Medulla oblongata (tissue), 1 donor: ENCODE results near the gene RGS1.

ENCODE experiments used
- DNase-seq: peaks from one replicate; pipeline ENCODE4 v3.0.0-alpha.2; 2015; ENCODE audit errors: extremely low spot score

RGS1 gene

DNA sequence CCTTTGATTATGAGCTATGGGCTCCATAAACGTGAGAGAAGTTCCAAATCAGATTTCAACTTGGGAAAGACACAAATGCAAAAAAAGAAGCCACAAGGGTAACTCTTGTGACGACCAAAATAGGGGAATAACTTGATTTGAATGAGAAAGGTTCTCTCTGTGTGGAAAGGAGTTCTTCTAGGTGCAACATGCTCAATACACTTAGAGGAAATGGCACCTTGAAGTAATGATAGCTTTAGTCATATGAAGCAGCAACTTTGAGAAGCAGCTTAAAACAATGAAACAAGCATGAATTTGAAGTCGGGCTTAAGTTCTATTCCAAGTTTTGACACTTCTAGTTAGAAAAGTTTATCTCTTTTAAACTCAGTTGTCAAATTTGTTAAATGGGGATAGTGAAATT lies 21.8 kb upstream of the RGS1 start:
- no peak for DNase-seq

DNA sequence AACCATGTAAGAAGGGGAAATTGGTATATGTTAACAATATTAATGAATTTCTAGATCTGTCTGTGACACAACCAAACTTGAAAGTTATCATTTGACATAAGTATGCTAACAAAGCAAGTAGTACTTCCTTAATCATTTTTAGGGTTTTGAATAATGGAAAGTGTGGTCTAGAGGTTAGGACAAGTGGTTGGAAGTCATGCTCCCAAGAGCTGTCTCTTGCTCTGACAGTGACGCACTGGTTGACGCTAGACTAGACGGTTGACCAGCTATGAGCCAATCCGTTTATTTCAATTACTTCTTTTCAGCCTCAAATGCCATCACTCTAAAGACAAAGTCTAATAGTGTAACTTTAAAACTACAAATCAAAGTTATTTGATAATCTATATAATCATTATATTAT lies 20.7 kb upstream of the RGS1 start:
- no peak for DNase-seq

DNA sequence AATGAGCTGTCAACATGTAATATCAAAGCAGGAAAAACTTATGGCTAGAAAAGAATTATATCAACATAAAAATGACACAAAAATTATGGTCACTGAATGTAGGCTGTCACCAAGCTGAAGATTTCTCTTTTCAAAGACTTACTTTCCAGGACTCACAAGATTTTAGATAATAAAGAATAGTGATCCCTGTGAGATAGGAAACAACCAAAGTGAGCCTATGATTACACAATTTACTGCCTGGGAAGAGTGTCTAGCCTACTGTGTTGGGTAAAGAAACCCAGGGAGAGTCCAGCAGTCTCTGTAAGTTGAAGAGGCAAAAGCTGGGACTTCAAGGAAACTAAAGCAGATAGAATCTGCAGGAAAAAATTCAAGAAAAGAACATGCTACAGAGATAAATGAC lies 20.2 kb upstream of the RGS1 start:
- DNase-seq, result no peak

DNA sequence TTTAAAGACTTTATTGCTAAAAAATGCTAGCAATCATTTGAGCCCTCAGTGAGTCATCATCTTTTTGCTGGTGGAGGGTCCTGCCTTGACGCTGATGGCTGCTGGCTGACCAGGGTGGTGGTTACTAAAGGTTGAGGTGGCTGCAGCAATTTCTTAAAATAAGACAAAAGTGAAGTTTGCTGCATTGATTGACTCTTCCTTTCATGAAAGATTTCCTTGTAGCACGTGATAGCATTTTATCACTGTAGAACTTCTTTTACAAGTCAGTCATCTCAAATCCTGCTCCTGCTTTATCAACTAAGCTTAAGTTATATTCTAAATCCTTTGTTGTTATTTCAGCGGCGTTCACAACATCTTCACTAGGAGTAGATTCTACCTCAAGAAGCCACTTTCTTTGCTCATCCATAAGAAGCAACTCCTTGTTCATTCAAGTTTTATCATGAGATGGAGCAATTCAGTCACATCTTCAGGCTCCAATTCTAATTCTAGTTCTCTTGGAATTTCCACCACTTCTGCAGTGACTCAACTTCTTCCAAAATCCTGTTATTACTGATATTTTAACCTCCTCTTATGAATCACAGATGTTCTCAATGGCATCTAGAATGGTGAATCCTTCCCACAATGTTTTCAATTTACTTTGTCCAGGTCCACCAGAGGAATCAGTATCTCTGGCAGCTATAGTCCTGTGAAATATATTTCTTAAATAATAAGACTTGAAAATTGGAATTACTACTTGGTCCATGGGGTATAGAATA lies 17.6 kb upstream of the RGS1 start:
- DNase-seq, result no peak

DNA sequence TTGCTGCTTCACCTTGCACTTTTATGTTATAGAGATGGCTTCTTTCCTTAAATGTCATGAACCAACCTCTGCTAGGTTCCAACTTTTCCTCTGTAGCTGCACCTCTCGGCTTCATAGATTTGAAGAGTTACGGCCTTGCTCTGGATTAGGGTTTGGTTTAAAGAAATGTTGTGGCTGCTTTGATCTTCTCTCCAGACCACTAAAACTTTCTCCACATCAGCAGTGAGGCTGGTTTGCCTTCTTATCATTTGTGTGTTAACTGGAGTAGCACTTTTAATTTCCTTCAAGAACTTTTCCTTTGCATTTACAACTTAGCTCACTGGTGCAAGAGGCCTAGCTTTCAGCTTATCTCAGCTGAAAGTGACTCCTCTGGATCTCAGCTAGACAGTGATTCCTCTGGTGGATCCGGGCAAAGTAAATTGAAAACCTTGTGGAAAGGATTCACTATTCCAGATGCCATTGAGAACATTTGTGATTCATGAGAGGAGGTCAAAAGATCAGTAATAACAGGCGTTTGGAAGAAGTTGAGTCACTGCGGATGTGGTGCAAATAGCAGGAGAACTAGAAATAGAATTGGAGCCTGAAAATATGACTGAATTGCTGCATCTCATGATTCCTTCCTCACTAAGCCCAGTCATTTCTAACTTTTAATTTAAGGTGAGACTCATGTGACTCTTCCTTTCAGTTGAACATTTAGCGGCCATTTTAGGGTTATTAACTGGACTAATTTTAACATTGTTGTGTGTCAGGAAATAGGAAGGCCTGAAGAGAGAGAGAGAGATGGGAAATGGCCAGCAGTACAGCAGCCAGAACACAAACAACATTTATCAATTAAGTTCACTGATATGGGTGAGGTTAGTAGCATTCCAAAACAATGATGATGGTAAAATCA lies 16.2 kb upstream of the RGS1 start:
- no peak for DNase-seq

DNA sequence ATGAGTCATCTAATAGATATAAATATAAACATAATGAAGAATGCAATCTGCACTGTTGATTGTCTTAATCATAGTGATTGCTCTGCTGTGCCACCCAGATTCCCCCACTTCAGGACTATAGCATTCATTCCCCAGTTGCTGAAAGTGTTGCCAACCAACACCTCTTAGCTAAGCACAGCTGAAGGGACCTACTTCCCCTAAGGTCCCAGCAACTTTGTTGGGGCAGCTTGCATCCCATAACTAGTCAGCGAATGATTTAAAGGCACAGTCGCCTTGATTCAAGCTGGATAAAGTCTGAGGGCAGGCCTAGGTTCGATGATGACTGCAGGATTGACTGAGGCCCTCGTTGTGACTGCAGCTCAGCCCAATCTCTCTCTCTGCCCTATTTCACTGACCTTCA lies 14.3 kb upstream of the RGS1 start:
- DNase-seq, result no peak

DNA sequence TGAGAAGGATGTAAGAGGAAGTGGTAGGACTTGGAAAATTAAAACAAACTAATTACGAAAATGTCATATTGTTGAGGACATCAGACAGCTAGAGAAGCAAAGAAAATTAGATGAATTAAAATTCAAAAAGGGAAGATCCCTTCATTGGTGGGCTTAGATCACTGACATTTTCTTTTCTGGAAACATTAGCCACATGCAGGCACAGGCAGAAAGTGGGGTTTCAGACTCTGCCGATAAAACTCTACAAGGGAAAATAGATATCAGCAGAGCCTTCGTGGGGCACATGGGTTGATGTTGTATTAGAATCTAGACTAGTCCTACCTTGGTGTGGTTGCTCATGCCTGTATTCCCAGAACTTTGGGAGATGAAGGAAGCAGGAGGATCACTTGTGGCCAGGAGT lies 12.4 kb upstream of the RGS1 start:
- no peak for DNase-seq

DNA sequence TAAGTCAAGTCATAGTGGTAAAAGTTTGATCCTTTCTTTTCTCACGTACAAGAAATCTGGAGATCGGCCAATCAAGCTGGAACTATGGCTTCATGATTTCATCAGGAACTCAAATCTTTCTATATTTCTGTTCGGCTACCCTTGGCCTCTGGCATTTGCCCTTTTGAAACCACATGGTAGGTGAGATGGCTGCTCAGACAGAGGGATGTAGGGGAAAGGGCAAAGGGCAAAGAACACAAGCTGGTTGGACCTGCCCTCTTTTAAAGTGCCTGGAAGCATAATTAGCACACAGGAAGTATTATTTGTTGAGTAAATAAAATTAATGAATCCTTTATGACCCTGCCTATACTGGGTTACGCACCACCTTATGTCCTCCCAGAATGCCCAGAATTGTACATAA lies 11.5 kb upstream of the RGS1 start:
- no peak for DNase-seq

DNA sequence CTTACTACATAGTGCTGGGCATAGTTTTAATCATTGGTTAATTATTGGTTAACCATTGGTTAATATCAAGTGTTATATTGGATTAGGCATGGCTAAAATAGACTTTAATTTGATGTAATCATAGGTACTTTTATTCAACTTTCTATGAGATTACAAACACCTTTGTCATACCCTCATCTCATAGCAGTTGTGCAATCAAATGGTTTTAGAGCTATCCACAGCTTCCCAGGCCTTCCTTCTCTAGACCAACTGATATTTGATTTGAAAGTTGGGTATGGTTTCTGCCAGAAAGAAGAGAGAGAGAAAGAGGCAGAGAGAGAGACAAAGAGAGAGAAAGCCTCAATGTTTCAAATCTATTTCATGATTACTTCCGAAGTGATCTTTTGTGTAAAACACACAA lies 9.6 kb upstream of the RGS1 start:
- no peak for DNase-seq

DNA sequence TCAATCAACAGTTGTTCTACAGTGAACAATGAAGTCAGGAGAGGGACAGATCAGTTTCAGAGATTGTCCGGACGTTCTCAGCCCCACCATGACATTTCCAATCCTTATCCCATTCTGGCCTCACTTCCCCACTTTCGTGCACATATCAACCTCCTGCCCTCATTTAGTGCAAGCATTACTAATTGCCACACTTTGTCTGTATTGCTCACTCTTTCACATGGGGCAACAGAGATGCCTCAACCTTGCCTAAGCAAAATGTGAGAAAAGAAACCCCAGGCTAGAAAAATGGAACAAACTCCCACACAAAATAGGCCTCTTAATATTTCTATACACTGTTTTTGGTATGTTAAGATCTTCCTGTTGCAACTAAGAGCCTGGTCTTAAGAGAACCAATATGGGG lies 8.9 kb upstream of the RGS1 start:
- no peak for DNase-seq

DNA sequence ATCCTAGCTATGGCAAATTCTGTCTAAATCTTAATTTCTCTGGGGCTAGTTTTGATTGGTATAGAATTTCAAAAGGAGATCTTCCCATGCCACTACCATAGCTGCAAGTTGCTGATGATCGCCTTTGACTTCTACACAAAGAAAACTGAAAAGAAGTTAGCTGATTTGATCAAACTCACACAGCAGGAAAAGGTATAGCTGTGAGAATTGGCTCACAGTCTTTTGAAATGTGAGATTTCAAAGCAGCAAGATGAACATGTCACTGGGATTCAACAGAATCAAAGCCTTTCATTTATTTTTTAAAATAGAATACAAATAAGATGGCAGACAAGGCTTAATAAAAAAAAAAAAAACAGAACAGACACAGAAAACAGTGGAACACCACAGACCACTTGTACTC lies 7.5 kb upstream of the RGS1 start:
- no peak for DNase-seq

DNA sequence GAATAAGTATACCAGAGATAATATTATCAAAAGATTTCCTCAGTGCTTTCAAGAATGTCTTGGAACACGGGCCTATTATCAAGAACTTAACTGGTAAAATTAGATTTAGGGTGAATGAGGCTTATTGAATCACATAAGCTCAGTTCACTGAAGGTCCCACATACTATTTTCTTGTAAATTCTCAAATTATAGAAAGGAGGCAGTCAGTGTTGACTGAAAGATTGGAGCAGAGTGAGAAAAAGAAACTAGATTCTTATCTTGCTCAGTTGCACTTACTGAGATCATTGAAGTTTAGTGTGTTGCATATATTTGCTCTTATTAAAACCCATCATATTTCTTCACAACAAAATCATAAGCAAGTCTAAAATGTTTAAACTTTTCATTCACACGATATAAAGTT lies 3.9 kb upstream of the RGS1 start:
- no peak for DNase-seq

DNA sequence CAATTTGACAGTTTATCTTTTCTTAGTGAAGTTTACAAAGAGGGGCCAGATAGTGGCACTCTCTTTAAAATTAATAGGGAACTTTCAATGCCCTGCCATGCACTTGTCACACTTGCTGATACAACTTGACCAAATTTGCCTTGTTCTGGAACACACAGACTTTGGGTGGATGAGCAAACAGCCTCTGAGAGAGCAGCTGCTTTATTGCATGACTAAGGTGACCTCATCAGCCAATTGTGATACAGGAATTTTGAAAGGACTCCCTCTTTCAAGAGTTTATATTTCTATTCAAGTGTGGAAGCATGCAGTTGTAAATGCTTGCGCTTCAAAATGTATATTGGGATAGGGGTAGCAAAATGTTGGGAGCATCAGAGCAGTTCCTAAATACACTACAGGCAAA lies 2.1 kb upstream of the RGS1 start:
- DNase-seq, result peak; percentile 8

DNA sequence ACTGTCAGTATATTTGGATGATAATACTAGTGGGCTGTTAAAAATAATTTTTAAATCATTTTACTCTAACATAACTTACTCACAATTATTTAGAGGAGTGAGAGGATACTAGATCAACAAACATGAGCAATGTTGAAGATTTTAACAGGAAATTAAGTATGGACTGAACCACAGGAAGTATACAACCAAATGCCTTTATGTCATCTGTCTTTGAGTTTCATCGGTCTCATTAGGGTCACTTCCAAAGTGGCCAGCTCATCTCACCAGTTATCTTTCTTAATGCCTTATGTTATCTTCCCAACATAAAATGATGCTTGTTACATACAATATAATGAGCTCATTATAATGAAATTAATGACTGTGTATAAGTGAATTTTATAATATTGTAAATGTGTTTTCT lies 1.5 kb upstream of the RGS1 start:
- DNase-seq, result no peak

DNA sequence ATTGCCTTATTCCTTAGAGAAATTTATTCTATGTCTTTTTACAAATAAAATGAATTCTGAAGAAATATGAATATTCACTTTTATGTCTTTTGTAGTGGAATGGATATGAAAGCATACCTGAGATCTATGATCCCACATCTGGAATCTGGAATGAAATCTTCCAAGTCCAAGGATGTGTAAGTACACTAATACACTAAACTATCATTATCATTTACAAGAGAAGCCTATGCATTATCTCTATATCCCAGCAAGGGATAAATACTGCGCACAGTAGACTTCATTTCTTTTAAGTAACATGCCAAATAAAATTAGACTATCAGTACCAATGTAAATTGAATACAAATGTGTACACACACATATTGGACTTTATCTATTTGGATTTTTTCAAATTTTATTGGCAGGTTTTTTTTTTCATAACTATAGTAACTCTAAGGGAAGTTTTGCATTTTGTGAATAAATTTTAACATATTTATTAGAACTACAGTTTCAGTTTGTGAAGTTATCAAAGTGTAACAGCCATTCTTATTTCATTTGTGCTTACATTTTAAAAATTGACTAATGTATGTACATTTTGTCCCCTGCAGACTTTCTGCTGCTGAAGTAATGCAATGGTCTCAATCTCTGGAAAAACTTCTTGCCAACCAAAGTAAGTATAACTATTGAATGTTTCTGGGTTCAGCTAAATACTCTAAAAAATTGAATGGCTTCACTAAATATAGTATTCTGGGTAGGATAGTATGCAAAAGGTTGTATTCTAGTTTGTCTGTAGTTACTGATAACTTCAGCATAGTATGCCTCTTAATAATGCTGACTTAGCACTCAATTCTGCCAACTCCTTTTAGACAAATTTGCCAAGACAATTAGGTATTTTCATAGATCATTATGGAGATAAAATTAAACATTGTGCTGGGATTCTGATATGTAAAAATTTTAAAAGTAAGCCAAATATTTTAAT lies 894 bp downstream of the RGS1 start:
- DNase-seq, result no peak

DNA sequence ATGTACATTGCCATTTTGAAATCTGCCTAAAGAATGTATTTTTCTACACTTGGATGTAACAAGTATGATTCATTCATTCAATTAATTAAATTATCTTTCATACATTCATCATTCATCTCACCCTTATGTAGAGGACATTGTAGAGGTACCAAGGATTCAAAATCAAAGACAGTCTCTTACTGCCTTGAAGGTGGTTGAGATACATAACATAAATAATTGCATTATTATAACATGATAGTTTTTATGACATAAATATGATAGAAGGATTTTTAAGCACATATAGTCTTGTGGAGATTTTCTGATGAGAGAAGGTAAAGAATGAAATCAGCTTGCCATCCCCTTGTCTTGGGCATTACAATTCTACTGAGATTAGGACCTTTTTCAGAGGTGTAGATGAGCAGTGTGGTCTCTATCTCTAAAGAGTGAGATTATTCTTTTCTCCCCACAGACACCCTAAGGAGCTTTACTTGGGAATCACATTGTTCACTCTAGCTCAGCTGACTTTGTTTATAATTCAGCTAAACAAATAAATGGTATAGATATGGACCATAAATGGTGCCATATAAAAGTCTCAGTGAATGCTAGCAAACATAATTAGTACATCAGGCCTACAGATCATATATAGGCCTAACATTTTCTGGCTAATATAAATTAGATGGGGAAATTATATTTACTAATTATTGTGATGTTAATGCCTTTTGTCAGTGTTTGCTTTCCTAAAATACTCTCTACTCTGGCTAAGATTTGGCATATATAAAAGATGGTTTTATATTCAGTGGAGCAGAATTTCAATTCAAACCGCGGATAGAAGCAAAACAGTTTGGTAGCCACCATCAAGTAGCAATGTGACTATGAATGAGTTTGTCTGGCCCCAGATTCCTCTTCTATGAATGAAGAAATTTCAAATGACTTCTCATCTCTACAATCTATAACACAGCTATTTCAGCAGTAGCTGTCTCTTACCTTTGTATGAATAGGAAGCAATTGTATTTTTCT lies 1.9 kb downstream of the RGS1 start:
- no peak for DNase-seq

DNA sequence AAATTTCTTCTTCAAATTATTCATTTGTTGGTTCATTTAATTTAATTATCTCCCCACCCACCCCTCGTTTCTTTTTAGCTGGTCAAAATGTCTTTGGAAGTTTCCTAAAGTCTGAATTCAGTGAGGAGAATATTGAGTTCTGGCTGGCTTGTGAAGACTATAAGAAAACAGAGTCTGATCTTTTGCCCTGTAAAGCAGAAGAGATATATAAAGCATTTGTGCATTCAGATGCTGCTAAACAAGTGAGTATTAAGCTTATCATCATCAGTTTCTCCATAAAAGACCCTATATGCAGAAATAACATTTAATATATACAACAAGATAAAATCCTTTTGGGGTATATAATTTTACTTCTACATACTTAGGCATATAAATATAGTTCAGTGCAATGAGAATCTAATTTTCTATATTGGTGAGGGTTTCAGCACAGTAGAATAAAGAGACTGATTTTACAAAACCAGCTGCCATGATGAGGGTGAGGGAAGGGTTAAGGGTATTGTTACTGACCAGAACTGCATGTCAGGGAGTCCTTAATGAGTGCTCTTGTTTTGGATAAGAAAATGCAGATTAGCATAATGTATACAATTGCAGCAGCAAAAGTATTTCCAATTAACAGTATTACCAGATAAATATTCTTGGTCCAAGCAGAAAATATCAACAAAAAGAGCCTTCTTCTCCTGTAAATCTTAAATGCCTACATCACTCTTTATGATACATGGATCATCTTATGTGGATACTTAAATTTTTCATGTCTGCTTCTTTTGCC lies 2.8 kb downstream of the RGS1 start:
- no peak for DNase-seq

DNA sequence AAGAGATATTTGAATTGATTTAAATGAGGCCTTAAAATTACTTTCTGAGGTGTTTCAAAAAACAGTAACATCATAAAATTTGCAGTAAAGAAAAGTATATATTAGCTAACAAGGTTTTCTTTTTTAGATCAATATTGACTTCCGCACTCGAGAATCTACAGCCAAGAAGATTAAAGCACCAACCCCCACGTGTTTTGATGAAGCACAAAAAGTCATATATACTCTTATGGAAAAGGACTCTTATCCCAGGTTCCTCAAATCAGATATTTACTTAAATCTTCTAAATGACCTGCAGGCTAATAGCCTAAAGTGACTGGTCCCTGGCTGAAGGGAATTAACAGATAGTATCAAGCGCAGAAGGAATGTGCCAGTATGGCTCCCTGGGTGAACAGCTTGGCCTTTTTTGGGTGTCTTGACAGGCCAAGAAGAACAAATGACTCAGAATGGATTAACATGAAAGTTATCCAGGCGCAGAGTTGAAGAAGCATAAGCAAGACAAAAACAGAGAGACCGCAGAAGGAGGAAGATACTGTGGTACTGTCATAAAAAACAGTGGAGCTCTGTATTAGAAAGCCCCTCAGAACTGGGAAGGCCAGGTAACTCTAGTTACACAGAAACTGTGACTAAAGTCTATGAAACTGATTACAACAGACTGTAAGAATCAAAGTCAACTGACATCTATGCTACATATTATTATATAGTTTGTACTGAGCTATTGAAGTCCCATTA lies 3.6 kb downstream of the RGS1 start:
- DNase-seq, result peak; percentile 30

DNA sequence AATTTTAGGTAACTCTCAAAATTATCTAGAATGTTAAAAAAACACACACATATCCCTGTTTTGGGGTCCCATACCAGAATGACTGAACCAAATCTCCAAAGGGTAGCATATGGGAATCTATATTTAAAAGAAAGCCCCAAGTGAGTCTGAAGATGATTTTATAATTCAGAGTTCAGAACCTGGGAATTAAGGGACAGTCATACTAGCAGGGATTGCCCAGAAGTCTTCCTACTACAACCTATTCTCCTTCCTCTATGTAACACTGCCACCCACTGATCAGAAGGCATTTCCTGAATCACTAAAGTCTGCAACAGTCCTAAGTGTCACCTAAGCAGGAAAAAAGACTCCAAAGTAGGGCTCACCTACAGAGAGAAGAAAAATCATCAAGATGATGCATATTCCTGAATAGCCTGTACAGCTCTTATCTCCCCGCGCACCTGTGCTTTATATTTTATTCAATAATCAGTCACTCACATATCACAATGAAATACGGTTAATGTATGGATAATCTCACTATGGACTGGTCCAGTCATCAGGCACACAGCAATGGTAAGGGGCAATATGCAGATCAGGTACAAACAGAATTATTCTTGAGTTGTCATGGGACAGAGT lies 4.9 kb downstream of the RGS1 start:
- DNase-seq, result peak; percentile 70
